Small intestine (tissue), 4 donors: ENCODE data around the gene SCGB1C2. TPM values are rescaled to one million over a fixed set of nuclear protein-coding genes. Genes with fewer than 3 reads are reported as not detected.

Source experiments
- polyA plus RNA-seq, 4 donors: library from polyadenylated mRNA; stranded (reverse) in 3 of 4; unstranded in 1 of 4; fragments of 200-250 nt in 3 of 4; fragments of 120-200 nt in 1 of 4; gene quantifications; one replicate each; pipeline versions ENCODE4 v1.2.1 to v1.2.3, GENCODE V29; 2013
- donor health status: healthy with polysubstance abuse.
- donor health status: Bipolar disorder and iron deficiency.
- donor health status: healthy.

Gene SCGB1C2
- polyA plus RNA-seq, 4 donors, result not detected

Other genes starting within 250 kb of the SCGB1C2 start
- 10 to 100 TPM in 1 of 4 donors, 1 to 10 TPM in 1, under 1 TPM in 2; under 0.01 to 12.7 (median 0.91) TPM for gene DOC2B, start 44.1 kb downstream of the SCGB1C2 start, polyA plus RNA-seq
- 10 to 100 TPM; 10.5 to 18.8 (median 12.0) TPM for gene RPH3AL, start 215.2 kb downstream of the SCGB1C2 start, polyA plus RNA-seq